MM.1S (cell line): Measurements from ENCODE around the gene SS18L1.

ENCODE experiments used
- DNase-seq: peaks from one replicate; pipeline ENCODE4 v3.0.0-alpha.2; 2015
- H2AFZ ChIP-seq: fragments of 300-600 bp; sonication (generic); 2 replicates; pipeline ENCODE4 v1.6.0; 2016; ENCODE audit warnings: antibody characterized with exemption, low read length
- H3F3A ChIP-seq: fragments of 300-600 bp; sonication (generic); 2 replicates; pipeline ENCODE4 v1.6.1; 2016; ENCODE audit warnings: mild to moderate bottlenecking, antibody characterized with exemption, low read length, moderate library complexity, mixed read lengths; ENCODE audit not compliant: insufficient read depth
- H3K27ac ChIP-seq: fragments of 300-600 bp; sonication (generic); 2 replicates; pipeline ENCODE4 v1.5.1; 2016; ENCODE audit warnings: mild to moderate bottlenecking, low read length
- H3K27me3 ChIP-seq: fragments of 300-600 bp; sonication (generic); replicated peaks from 2 replicates; pipeline ENCODE4 v1.6.0; 2016; ENCODE audit warnings: low read length; ENCODE audit not compliant: insufficient read depth
- H3K36me3 ChIP-seq: fragments of 300-600 bp; sonication (generic); replicated peaks from 2 replicates; pipeline ENCODE4 v1.6.1; 2016; ENCODE audit warnings: mild to moderate bottlenecking, low read length, mixed read lengths; ENCODE audit not compliant: insufficient read depth
- H3K4me1 ChIP-seq: fragments of 300-600 bp; sonication (generic); 2 replicates; pipeline ENCODE4 v1.6.1; 2016; ENCODE audit warnings: low read length, mixed read lengths
- H3K4me2 ChIP-seq: fragments of 300-600 bp; sonication (generic); 2 replicates; pipeline ENCODE4 v1.6.0; 2016; ENCODE audit warnings: low read depth, low read length
- H3K4me3 ChIP-seq: fragments of 300-600 bp; sonication (generic); 2 replicates; pipeline ENCODE4 v1.5.1; 2016; ENCODE audit warnings: low read length, mixed read lengths
- H3K79me2 ChIP-seq: fragments of 300-600 bp; sonication (generic); 2 replicates; pipeline ENCODE4 v1.6.1; 2016; ENCODE audit warnings: mixed run types, low read length, mixed read lengths
- H3K9ac ChIP-seq: fragments of 300-600 bp; sonication (generic); 2 replicates; pipeline ENCODE4 v1.6.1; 2016; ENCODE audit warnings: low read length, mixed read lengths
- H3K9me2 ChIP-seq: fragments of 300-600 bp; sonication (generic); replicated peaks from 2 replicates; pipeline ENCODE4 v1.6.1; 2016; ENCODE audit warnings: mild to moderate bottlenecking, low read length, mixed read lengths; ENCODE audit not compliant: insufficient read depth
- H3K9me3 ChIP-seq: fragments of 300-600 bp; sonication (generic); replicated peaks from 2 replicates; pipeline ENCODE4 v1.6.1; 2016; ENCODE audit warnings: mild to moderate bottlenecking, low read length, mixed read lengths; ENCODE audit not compliant: insufficient read depth
- H4K20me1 ChIP-seq: fragments of 300-600 bp; sonication (generic); 2 replicates; pipeline ENCODE4 v1.6.1; 2016; ENCODE audit warnings: mild to moderate bottlenecking, low read length, moderate library complexity, mixed read lengths; ENCODE audit not compliant: insufficient read depth
- EZH2 ChIP-seq: fragments of 300-600 bp; sonication (generic); optimal IDR thresholded peaks from 2 replicates; pipeline ENCODE3; 2017; ENCODE audit warnings: low read depth, mild to moderate bottlenecking, antibody characterized with exemption, low read length, mixed read lengths
- EZH2phosphoT487 ChIP-seq: fragments of 300-600 bp; sonication (generic); IDR thresholded peaks from 2 replicates; pipeline ENCODE4 v1.6.1; 2018; ENCODE audit warnings: antibody characterized with exemption, low read length
- TF ChIP-seq, protein P1 (sequence below): fragments of 300-600 bp; sonication (generic); IDR thresholded peaks from 2 replicates; pipeline ENCODE4 v1.5.1; 2016; ENCODE audit warnings: antibody characterized with exemption, low read length, mixed read lengths

SS18L1 gene

DNA sequence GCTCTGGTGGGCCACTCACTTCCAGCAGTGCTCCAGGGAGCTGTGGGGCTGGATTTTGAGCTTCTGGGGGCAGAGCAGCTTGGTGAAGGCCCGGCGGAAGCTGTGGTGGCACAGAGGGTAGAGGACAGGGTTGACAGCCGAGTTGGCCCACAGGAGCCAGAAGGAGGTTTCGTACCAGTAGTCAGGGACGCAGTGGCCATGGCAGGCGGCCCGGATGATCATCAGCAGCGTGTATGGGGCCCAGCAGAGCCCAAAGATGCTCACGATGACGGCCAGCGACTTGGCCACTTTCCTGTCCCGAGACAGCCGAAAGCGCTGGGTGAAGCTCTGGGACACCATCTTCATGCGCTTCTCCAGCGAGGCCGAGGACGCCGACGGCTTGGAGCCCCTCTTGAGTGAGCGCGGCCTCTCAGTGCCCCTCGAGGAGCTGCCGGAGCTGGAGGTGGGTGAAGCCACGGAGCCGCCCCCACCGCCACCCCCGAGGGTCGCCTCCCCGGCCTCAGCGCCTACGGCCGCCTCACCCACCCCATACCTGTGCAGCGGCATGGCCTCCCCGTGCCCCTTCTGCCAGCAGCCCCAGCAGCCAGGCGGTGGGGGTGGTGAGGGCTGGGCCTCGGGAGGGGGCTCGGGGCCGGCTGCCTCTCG is 72.5 kb downstream of the SS18L1 start:
- Histone ChIP-seq H3K9ac (no peak overlapping the region), H3K36me3 (no peaks in the 10 kb centered on the region), H3K4me1 (no peaks in the 10 kb centered on the region), H2AFZ (no peak overlapping the region), H3K27ac (no peak overlapping the region), H3K9me2 (no peaks in the 10 kb centered on the region), H3K79me2 (no peaks in the 10 kb centered on the region), H3K4me3 (no peak overlapping the region), H3K27me3 (peaks cover 82% of the 10 kb centered on the region), H3K9me3 (no peaks in the 10 kb centered on the region), H3F3A (no peaks in the 10 kb centered on the region), H3K4me2 (no peak overlapping the region), H4K20me1 (0 out of 2 replicates have a peak, but pooled peaks cover 3% of the 10 kb centered on the region)
- TF ChIP-seq EZH2 (no peak), EZH2phosphoT487 (no peak)
- TF ChIP-seq, protein P1, sequence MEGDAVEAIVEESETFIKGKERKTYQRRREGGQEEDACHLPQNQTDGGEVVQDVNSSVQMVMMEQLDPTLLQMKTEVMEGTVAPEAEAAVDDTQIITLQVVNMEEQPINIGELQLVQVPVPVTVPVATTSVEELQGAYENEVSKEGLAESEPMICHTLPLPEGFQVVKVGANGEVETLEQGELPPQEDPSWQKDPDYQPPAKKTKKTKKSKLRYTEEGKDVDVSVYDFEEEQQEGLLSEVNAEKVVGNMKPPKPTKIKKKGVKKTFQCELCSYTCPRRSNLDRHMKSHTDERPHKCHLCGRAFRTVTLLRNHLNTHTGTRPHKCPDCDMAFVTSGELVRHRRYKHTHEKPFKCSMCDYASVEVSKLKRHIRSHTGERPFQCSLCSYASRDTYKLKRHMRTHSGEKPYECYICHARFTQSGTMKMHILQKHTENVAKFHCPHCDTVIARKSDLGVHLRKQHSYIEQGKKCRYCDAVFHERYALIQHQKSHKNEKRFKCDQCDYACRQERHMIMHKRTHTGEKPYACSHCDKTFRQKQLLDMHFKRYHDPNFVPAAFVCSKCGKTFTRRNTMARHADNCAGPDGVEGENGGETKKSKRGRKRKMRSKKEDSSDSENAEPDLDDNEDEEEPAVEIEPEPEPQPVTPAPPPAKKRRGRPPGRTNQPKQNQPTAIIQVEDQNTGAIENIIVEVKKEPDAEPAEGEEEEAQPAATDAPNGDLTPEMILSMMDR = no peak
- DNase-seq = no peak

DNA sequence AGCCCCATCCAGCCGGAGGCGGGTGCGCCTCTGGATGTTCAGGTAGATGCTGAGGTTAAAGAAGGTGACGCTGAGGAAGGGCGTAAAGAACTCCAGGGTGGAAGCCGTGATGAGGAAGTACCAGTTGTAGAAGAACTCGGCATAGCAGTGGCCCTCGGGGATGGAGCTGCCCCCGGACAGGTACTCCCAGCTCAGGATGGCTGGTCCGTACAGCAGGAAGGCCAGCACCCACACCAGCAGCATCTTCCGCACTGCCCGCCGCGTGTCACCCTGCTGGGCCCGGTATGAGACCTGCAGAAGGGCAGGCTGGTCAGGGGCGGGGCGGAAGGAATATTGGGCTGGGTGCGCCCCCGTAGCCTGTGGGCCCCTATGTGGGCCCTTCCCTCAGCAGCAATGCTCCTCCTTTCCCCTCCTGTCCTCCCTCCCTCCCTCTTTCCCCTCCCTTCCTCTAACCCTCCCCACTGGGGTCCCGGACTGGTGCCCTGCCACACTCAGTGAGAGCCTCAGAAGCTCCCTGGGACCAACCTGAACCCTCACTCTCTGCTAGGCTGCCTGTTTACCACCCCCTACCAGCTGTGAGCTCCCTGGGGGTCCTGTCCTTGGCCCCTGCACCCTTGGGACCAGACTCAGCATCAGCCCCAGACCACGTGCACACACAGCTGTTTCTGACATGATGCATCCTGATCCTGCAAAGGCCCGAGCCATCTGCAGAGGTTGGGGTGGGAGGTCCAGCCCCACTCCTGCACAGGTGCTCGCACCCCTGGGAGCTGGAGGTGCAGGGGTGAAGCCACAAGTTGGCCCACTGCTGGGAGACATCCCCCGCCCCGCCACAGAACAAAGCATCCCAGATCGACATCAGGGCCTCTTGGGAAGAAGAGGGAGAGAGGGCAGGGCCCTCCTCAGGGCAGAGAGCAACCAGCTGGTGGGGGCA is 73.3 kb downstream of the SS18L1 start:
- H3K27ac ChIP-seq = no peak overlapping the region
- H3K9me3 ChIP-seq = no peaks in the 10 kb centered on the region
- H3K27me3 ChIP-seq = peaks cover 82% of the 10 kb centered on the region
- H3K4me2 ChIP-seq = no peak overlapping the region
- no peak overlapping the region for H3K9ac ChIP-seq
- no peak for DNase-seq
- H3K36me3 ChIP-seq = no peaks in the 10 kb centered on the region
- H3K4me1 ChIP-seq = no peaks in the 10 kb centered on the region
- 0 out of 2 replicates have a peak, but pooled peaks cover 3% of the 10 kb centered on the region for H4K20me1 ChIP-seq
- no peak overlapping the region for H3K4me3 ChIP-seq
- no peaks in the 10 kb centered on the region for H3K9me2 ChIP-seq
- H3F3A ChIP-seq = no peaks in the 10 kb centered on the region
- H2AFZ ChIP-seq = no peak overlapping the region
- TF ChIP-seq, protein P1 = no peak
- TF ChIP-seq EZH2 = no peak
- no peak for TF ChIP-seq EZH2phosphoT487
- H3K79me2 ChIP-seq = no peaks in the 10 kb centered on the region

DNA sequence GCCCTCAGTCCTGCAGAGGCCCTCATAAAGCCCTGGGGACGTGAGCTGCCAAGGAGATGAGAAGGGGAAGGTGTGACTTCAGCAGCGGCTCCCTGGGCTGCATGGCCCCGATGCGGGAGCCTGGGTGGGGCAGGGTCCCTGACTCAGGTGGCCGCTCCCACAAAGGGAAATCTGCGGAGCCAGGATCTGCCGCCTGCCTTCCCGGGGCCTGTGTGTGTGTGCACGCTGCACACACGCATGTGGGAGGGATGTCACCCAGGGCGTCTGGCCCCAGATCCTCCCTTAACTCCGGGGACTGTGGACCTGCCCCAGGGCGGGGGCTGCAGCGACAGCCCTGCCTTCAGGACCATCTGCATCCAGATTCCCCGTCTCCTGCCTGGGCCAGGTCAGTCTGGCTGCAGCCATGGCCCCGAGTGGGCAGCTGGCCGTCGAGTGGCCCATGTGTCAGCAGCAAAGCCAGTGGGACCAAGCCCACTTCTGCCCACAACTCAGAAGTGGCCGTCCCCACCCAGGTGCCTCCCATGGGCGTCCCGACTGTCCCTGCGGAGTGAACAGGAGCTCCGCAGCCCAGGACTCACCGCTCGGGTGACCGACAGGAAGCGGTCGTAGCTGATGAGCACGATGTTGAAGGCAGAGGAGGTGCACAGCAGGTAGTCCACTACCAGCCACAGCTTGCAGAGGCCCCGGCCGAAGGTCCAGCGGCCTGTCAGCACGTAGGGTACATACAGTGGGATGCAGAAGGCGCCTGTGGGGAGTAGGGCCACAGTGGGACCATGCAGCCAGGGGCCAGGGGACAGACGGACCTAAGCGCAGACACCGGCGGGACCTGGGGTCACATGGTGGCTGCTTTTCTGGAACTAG is 74.6 kb downstream of the SS18L1 start:
- H3K9me2 ChIP-seq = no peaks in the 10 kb centered on the region
- H4K20me1 ChIP-seq = 0 out of 2 replicates have a peak, but pooled peaks cover 3% of the 10 kb centered on the region
- H3K36me3 ChIP-seq = no peaks in the 10 kb centered on the region
- H3K9me3 ChIP-seq = no peaks in the 10 kb centered on the region
- no peak overlapping the region for H3K4me2 ChIP-seq
- H3K27me3 ChIP-seq = peaks cover 87% of the 10 kb centered on the region
- H3F3A ChIP-seq = no peaks in the 10 kb centered on the region
- TF ChIP-seq EZH2 (no peak), EZH2phosphoT487 (no peak)
- TF ChIP-seq, protein P1 = no peak
- H3K4me3 ChIP-seq = no peak overlapping the region
- H3K9ac ChIP-seq = no peak overlapping the region
- H3K27ac ChIP-seq = no peak overlapping the region
- no peak for DNase-seq
- no peak overlapping the region for H2AFZ ChIP-seq
- H3K79me2 ChIP-seq = no peaks in the 10 kb centered on the region
- no peaks in the 10 kb centered on the region for H3K4me1 ChIP-seq
